ENCODE measurements around the gene PSMD1.

DNA sequence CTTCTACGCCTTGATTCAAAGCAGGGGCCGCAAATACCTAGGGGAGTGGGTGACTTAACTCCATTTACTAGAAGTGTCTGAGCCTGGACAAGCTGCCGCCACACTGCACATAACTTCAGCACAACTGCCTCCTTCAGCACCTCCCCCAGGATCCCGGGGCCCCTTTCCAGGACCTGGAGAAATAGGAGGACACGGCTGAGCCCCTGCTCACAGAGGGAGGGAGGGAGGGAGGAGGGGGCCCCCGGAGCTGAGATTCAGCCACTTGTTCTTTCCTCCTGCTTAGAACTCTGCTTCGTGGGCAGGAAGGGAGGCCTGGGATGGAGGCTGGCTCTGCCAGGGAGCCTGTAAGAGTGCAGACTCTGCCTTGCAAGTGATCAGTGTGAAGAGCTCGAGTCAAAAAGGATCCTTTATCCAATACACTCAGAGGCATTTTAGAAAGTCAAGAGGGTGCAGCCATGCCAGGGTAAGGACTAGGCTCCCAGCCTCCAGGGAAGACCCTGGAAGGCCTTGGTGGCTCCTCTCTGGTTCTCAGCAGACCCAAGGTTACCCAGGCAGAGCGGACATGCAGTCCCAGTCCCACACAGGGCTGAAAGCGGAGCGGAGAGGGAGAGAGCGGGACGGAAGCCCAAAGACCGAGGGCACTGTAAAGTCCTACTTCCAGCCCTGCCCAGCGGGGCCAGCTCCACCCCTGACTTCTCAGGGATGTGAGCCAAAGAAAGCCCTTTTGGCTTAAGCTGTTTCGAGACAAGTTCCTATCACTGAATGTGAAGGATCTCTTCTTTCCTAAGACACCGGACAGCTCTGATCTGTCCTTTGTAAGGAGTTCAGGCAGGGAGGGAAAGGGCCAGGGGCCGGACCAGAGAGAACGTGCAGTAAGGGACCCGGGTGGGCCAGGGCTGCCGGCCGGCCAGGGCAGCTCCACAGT, 133.2 kb downstream of the PSMD1 start:
- no peak for TF ChIP-seq EP300 (IDR thresholded peaks at IDR 0.05)
- TF ChIP-seq, protein P1, sequence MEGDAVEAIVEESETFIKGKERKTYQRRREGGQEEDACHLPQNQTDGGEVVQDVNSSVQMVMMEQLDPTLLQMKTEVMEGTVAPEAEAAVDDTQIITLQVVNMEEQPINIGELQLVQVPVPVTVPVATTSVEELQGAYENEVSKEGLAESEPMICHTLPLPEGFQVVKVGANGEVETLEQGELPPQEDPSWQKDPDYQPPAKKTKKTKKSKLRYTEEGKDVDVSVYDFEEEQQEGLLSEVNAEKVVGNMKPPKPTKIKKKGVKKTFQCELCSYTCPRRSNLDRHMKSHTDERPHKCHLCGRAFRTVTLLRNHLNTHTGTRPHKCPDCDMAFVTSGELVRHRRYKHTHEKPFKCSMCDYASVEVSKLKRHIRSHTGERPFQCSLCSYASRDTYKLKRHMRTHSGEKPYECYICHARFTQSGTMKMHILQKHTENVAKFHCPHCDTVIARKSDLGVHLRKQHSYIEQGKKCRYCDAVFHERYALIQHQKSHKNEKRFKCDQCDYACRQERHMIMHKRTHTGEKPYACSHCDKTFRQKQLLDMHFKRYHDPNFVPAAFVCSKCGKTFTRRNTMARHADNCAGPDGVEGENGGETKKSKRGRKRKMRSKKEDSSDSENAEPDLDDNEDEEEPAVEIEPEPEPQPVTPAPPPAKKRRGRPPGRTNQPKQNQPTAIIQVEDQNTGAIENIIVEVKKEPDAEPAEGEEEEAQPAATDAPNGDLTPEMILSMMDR (IDR thresholded peaks at IDR 0.05), result no peak
- no peak for TF ChIP-seq POLR2A (IDR thresholded peaks at IDR 0.05)
